NCI-H1105 treated with DMSO at 0.1 percent for 48 hours (cell line): Measurements from ENCODE around the gene RAP1GDS1.

Experiments used
- DNase-seq: peaks from one replicate; lab custom pipeline; 2025; lab: John Stamatoyannopoulos, UW

The RAP1GDS1 gene, protein sequence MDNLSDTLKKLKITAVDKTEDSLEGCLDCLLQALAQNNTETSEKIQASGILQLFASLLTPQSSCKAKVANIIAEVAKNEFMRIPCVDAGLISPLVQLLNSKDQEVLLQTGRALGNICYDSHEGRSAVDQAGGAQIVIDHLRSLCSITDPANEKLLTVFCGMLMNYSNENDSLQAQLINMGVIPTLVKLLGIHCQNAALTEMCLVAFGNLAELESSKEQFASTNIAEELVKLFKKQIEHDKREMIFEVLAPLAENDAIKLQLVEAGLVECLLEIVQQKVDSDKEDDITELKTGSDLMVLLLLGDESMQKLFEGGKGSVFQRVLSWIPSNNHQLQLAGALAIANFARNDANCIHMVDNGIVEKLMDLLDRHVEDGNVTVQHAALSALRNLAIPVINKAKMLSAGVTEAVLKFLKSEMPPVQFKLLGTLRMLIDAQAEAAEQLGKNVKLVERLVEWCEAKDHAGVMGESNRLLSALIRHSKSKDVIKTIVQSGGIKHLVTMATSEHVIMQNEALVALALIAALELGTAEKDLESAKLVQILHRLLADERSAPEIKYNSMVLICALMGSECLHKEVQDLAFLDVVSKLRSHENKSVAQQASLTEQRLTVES

GRCh38 chr4:98260579-98261404, at the start of gene RAP1GDS1:
Gene RAP1GDS1 (plus strand): TSS chr4:98261384. CDS start chr4:98261566, 182 bp downstream.
- DNase-seq, result peak; percentile 77

DNA sequence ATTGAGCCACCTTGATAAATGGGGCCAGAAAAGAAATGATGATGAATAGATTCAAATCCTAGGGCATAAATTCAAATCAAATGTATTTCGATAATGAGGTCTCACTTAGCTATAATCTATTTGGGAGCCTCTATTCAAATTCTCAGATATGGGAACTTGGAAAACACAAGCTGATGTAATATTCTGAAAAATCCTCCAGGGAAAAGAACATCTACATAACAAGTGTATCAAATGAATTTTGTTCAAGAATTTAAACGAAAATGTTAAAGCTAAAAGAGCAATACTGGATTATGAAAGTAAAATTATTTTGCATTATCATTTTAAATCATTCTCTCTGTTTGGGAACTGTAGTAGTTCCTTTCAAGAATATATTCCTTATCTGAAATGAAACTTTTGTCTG, 38.9 kb upstream of the RAP1GDS1 start:
- DNase-seq, result no peak

- no peak for DNase-seq
These were observed 34.8 kb upstream of the RAP1GDS1 start for GRCh38 chr4:98226396-98226795.

DNA sequence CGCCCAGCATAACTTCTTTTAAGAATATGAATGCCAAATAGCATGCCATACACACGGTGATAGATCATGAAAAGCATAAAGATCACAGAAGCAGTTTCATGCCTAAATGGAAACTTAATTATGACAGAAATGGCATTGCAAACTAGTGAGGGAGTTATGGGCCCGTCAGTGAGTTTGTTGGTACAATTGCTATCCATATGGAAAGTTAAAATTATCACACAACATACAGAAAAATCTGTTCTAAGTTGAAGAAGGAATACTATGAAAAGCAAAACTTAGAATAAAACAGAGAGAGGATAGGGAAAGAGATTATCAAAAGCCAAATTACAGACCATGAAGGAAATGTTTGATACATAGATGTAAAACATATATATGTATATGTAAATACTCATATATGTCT, 30.2 kb upstream of the RAP1GDS1 start:
- DNase-seq, result no peak

GRCh38 chr4:98232202-98232601, 29.0 kb upstream of the RAP1GDS1 start:
- no peak for DNase-seq

GRCh38 chr4:98237204-98237603, 24.0 kb upstream of the RAP1GDS1 start:
- no peak for DNase-seq

GRCh38 chr4:98242063-98242462, 19.1 kb upstream of the RAP1GDS1 start:
- DNase-seq, result no peak

- no peak for DNase-seq
These were observed 18.6 kb upstream of the RAP1GDS1 start for GRCh38 chr4:98242538-98242937.

DNA sequence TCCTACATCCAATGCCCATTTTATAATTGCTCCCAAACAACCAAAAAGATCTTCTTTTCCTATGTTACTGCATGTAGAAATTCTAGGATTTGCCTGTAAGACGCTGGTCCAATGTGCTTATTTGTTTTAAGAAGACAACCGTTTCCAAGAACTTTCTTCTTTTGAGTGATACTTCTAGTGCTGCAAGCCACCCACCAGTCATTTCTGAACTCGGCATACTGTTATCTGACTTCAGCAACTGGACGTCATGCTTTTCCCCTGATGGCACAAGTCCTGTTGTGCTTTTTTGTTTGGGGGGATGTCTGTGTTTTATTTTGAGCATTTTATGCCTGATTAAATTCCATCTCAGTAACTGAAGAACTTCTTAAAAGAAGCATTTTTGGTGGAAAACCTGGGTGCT, 16.0 kb upstream of the RAP1GDS1 start:
- no peak for DNase-seq

DNA sequence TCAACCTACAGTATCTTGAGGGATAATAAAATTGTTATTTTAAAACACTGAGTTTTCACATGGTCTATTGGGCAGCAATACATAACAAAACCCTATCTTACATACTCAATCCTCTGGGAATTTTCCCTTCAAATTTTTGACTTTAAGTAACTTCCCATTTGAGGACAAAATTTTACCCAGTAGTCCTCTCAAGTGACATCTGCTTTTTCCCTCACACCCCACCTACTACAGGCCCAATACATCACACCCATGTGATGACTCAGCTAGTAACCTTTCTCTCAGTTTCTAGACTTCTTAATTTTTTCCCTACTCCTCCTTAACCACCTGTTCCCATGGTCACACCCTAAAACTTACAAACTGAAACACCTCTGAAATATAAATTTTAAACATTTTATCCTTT, 12.2 kb upstream of the RAP1GDS1 start:
- DNase-seq, result no peak

- no peak for DNase-seq
These were observed 11.4 kb upstream of the RAP1GDS1 start for GRCh38 chr4:98249831-98250230.

- no peak for DNase-seq
These were observed 7.7 kb upstream of the RAP1GDS1 start for GRCh38 chr4:98253499-98253898.

GRCh38 chr4:98260047-98260578, 1.1 kb upstream of the RAP1GDS1 start:
- peak; percentile 7 for DNase-seq

DNA sequence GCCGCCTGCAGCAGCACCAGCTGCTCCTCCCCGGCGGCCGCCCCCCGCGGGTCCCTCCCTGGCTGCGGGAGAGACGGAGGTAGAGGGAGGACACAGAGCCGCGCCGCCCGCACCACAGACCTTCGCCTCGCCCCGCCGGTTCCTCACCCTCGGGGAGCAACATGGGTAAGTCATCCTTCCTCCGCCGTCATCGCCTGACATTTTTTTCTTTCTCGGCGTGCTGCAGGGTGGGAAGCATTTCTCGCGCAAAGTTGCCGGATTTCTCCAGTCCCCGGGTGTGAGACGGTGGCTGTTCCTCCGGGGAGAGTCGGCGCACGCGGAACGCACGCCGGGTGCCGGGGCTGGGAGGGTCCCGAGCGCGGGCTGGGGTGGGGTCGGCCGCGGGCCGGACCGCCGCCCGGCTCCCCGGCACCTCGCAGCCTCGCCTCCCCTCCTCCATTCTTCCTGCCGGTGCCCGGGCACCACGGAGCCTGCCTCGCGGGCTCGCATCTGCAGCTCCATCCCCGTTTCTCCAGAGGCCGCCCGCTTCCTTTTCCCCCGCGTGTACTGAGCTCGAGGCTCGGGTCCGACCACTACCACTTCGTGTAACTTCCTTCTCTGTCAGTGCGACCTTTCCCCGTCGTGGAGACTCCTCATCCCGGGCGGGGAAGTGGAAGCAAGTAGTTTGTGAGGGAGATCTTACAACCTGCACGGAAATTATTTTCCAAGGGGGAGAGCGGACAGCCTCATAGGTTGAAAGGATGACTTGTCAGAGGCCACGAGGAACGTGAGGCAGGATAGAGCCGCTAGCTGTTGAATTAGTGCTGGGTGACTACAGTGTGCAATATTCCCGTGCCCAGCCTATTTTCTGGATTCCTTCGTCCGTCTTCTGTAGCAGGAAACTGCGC, 464 bp downstream of the RAP1GDS1 start:
- DNase-seq, result peak; percentile 36

- DNase-seq, result no peak
These were observed 1.2 kb downstream of the RAP1GDS1 start for GRCh38 chr4:98262431-98262830.

- no peak for DNase-seq
These were observed 6.3 kb downstream of the RAP1GDS1 start for GRCh38 chr4:98267498-98267897.

- DNase-seq, result no peak
These were observed 14.0 kb downstream of the RAP1GDS1 start for GRCh38 chr4:98275145-98275544.

GRCh38 chr4:98283219-98284189, 22.3 kb downstream of the RAP1GDS1 start:
- no peak for DNase-seq

DNA sequence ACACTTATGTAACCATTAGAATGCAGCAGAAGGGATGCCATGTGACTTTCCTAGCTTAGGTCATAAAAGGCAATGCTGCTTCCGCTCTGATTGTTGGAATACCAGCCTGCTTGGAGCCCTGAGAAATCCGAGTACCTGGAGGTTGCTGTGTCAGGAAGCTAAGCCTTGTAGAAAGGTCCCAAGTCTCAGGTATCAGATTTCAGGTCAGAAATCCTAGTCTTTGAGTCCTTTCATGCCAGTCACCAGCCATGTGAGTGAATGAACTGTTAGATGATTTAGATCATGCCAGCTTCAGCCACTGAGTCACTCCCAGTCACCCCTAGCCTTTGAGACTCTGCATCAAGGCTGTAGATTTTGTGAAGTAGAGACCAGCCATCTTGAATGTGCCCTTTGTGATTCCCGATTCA, 23.5 kb downstream of the RAP1GDS1 start:
- no peak for DNase-seq

- no peak for DNase-seq
These were observed 24.5 kb downstream of the RAP1GDS1 start for GRCh38 chr4:98285676-98286075.
